WTC11 (cell line): Measurements from ENCODE around the gene GCSAML. TPM values are rescaled to one million over a fixed set of nuclear protein-coding genes. Genes with fewer than 3 reads are reported as not detected.

Experiments used
- ATAC-seq: fragments of 200-7000 bp; cut with Tn5 transposase; 2 replicates; pipeline ENCODE4 v1.10.0; 2021; ENCODE audit warnings: mild to moderate bottlenecking, moderate library complexity
- CTCF ChIA-PET: fragments of 300-600 bp; sonication (Branson Sonifier 250); formaldehyde crosslinking; loops from one replicate; lab custom pipeline; 2021; ENCODE audit warnings: antibody characterized with exemption; lab: Charles Lee
- POLR2A ChIA-PET: fragments of 350-600 bp; sonication (Branson Sonifier 250); formaldehyde crosslinking; loops from one replicate; lab custom pipeline; 2021; ENCODE audit warnings: antibody characterized with exemption; lab: Charles Lee
- DNase-seq: peaks from one replicate; pipeline ENCODE4 v3.0.0; 2021; ENCODE audit warnings: low spot score
- H3K27ac Mint-ChIP-seq: 2 replicates; pipeline ENCODE4 v1.8.0; 2021; ENCODE audit warnings: mixed read lengths
- H3K27me3 Mint-ChIP-seq: 2 replicates; pipeline ENCODE4 v1.8.0; 2021; ENCODE audit warnings: low read depth, mild to moderate bottlenecking, moderate library complexity, mixed read lengths
- H3K36me3 Mint-ChIP-seq: 2 replicates; pipeline ENCODE4 v1.8.0; 2021; ENCODE audit warnings: mixed read lengths
- H3K4me1 Mint-ChIP-seq: 2 replicates; pipeline ENCODE4 v1.8.0; 2022; ENCODE audit warnings: mixed read lengths
- H3K4me3 Mint-ChIP-seq: 2 replicates; pipeline ENCODE4 v1.8.0; 2021; ENCODE audit warnings: mild to moderate bottlenecking, moderate library complexity, mixed read lengths
- H3K9me3 Mint-ChIP-seq: 2 replicates; pipeline ENCODE4 v1.8.0; 2021; ENCODE audit warnings: mixed read lengths
- ATF6 ChIP-seq: sonication (generic); formaldehyde crosslinking; IDR thresholded peaks from 2 replicates; pipeline ENCODE4 v1.8.1; 2023; ENCODE audit warnings: mild to moderate bottlenecking, missing genetic modification reagents
- CDX4 ChIP-seq: fragments of 250-450 bp; sonication (Bioruptor Pico); IDR thresholded peaks from 2 replicates; pipeline ENCODE4 v1.9.0; 2021; ENCODE audit warnings: moderate library complexity, mild to moderate bottlenecking, inconsistent platforms, borderline replicate concordance
- CREB1 ChIP-seq: sonication (generic); formaldehyde crosslinking; IDR thresholded peaks from 2 replicates; pipeline ENCODE4 v1.8.0; 2023; ENCODE audit warnings: mild to moderate bottlenecking, missing genetic modification reagents
- CTCF ChIP-seq: fragments of 200-600 bp; IDR thresholded peaks from 2 replicates; pipeline ENCODE4 v1.8.0; 2022; ENCODE audit warnings: antibody characterized with exemption
- E2F1 ChIP-seq: sonication (generic); formaldehyde crosslinking; IDR thresholded peaks from 2 replicates; pipeline ENCODE4 v1.8.0; 2022; ENCODE audit warnings: mild to moderate bottlenecking, missing genetic modification reagents
- EMX1 ChIP-seq: fragments of 250-450 bp; sonication (Bioruptor Pico); IDR thresholded peaks from 2 replicates; pipeline ENCODE4 v1.8.0; 2021; ENCODE audit warnings: mild to moderate bottlenecking
- ERG ChIP-seq: fragments of 250-450 bp; sonication (Bioruptor Pico); IDR thresholded peaks from 2 replicates; pipeline ENCODE4 v1.8.0; 2021; ENCODE audit warnings: mild to moderate bottlenecking
- ESRRA ChIP-seq: sonication (generic); formaldehyde crosslinking; IDR thresholded peaks from 2 replicates; pipeline ENCODE4 v1.8.1; 2022; ENCODE audit warnings: mild to moderate bottlenecking, missing genetic modification reagents, borderline replicate concordance
- NFATC4 ChIP-seq: fragments of 250-450 bp; sonication (Bioruptor Pico); IDR thresholded peaks from 2 replicates; pipeline ENCODE4 v1.9.0; 2021; ENCODE audit warnings: mild to moderate bottlenecking
- PRDM15 ChIP-seq: sonication (generic); formaldehyde crosslinking; IDR thresholded peaks from 2 replicates; pipeline ENCODE4 v1.8.0; 2022; ENCODE audit warnings: missing genetic modification reagents
- RORB ChIP-seq: fragments of 250-450 bp; sonication (Bioruptor Pico); IDR thresholded peaks from 2 replicates; pipeline ENCODE4 v1.9.0; 2021; ENCODE audit warnings: mild to moderate bottlenecking
- TEAD4 ChIP-seq: sonication (generic); formaldehyde crosslinking; IDR thresholded peaks from 2 replicates; pipeline ENCODE4 v1.8.0; 2022; ENCODE audit warnings: mild to moderate bottlenecking, missing genetic modification reagents
- USF1 ChIP-seq: sonication (generic); formaldehyde crosslinking; IDR thresholded peaks from 2 replicates; pipeline ENCODE4 v1.8.0; 2022; ENCODE audit warnings: mild to moderate bottlenecking, missing genetic modification reagents
- total RNA-seq: library from RNA; stranded (reverse); gene quantifications from 3 replicates; pipeline ENCODE4 v1.2.3, GENCODE V29; 2021

Gene GCSAML
- total RNA-seq, 1 experiment from 2014 or later = not detected

GRCh38 chr1:247535402-247535801, 13.5 kb upstream of the GCSAML start (continued):
- TF ChIP-seq RORB (CRISPR knock-in tag) = no peak

GRCh38 chr1:247536340-247536739, 12.6 kb upstream of the GCSAML start, which contains the start of gene OR2C3:
Gene OR2C3, minus strand, starts transcription at chr1:247536440. Its CDS starts 3,929 bp downstream, at chr1:247532511.
- H3K9me3 Mint-ChIP-seq = peaks cover 8% of the 10 kb centered on the region
- no peak for DNase-seq
- no peak within 1 kb of the TSS for H3K27ac Mint-ChIP-seq
- no peaks in the 10 kb centered on the region for H3K27me3 Mint-ChIP-seq
- ATAC-seq = no peak
- H3K36me3 Mint-ChIP-seq = no peaks in the 10 kb centered on the region
- H3K4me3 Mint-ChIP-seq = no peak within 1 kb of the TSS
- no peak for TF ChIP-seq CREB1 (CRISPR knock-in tag)
- TF ChIP-seq CDX4 (CRISPR knock-in tag) = no peak
- TF ChIP-seq ATF6 (CRISPR knock-in tag) = no peak
- no peak for TF ChIP-seq CTCF
- no peak for TF ChIP-seq TEAD4 (CRISPR knock-in tag)
- no peak for TF ChIP-seq PRDM15 (CRISPR knock-in tag)
- no peak for TF ChIP-seq ERG
- no peak for TF ChIP-seq NFATC4 (CRISPR knock-in tag)
- TF ChIP-seq E2F1 (CRISPR knock-in tag) = no peak
- no peak for TF ChIP-seq USF1
- TF ChIP-seq EMX1 = no peak
- TF ChIP-seq ESRRA = no peak
- CTCF ChIA-PET = no interaction called here
- POLR2A ChIA-PET = no interaction called here
- H3K4me1 Mint-ChIP-seq = peaks cover 3% of the 10 kb centered on the region
